Gastroesophageal sphincter (tissue), 3 donors: Measurements from ENCODE around the gene SNAP29.
"Not testable (repeated sequence)": the region's sequence is repeated elsewhere in the genome, so short reads cannot be mapped to it uniquely, and the experiment has no call there.

ENCODE experiments used
- EP300 ChIP-seq: sonication (generic); formaldehyde crosslinking; IDR thresholded peaks from one replicate; pipeline ENCODE4 v1.6.1; 2017; ENCODE audit warnings: antibody characterized with exemption, mild to moderate bottlenecking
- POLR2AphosphoS5 ChIP-seq: sonication (generic); formaldehyde crosslinking; IDR thresholded peaks from one replicate; pipeline ENCODE4 v1.6.1; 2017; ENCODE audit warnings: antibody characterized with exemption
- TF ChIP-seq, protein P1 (sequence below), 4 experiments: fragments of 200-600 bp in 2 of 4; fragments of 450-650 bp in 2 of 4; sonication (generic) in 1 of 4; IDR thresholded peaks; one replicate each; pipeline ENCODE4 v1.5.1; 2017 to 2019; ENCODE audit warnings: antibody characterized with exemption in 4 of 4, mild to moderate bottlenecking in 2 of 4, moderate library complexity in 2 of 4

DNA sequence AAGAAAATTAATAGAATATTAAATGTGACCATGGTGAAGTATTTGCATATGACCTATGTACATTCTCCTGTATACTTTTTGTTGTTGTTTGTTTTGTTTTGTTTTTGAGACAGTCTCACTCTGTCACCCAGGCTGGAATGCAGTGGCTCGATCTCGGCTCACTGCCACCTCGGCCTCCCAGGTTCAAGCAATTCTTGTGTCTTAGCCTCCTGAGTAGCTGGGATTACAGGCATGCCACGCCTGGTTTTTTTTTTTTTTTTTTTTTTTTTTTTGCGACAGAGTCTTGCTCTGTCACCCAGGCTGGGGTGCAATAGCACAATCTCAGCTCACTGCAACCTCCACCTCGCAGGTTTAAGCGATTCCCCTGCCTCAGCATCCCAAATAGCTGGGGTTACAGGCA lies 38.9 kb downstream of the SNAP29 start:
- TF ChIP-seq, protein P1, sequence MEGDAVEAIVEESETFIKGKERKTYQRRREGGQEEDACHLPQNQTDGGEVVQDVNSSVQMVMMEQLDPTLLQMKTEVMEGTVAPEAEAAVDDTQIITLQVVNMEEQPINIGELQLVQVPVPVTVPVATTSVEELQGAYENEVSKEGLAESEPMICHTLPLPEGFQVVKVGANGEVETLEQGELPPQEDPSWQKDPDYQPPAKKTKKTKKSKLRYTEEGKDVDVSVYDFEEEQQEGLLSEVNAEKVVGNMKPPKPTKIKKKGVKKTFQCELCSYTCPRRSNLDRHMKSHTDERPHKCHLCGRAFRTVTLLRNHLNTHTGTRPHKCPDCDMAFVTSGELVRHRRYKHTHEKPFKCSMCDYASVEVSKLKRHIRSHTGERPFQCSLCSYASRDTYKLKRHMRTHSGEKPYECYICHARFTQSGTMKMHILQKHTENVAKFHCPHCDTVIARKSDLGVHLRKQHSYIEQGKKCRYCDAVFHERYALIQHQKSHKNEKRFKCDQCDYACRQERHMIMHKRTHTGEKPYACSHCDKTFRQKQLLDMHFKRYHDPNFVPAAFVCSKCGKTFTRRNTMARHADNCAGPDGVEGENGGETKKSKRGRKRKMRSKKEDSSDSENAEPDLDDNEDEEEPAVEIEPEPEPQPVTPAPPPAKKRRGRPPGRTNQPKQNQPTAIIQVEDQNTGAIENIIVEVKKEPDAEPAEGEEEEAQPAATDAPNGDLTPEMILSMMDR (IDR thresholded peaks at IDR 0.05): not testable (repeated sequence)
- TF ChIP-seq POLR2AphosphoS5, EP300: not testable (repeated sequence)
